ENCODE data around the gene PDZD7. TPM values are rescaled to one million over a fixed set of nuclear protein-coding genes. Genes with fewer than 3 reads are reported as not detected.

The PDZD7 gene
- total RNA-seq, 2 experiments from 2014 or later = 1.7 to 3.1 TPM

- CTCF ChIA-PET = interaction anchor here (0.5 to 3.7 kb wide), 11 partner anchors 8 to 507 kb away, joined by 3 to 36 read pairs (median 5); partner anchors contain the start of genes HIF1AN, PDZD7 and SFXN3
Measured at GRCh38 chr10:101042667-101043362, 11.9 kb upstream of the PDZD7 start.

GRCh38 chr10:101042118-101042517, 11.2 kb upstream of the PDZD7 start:
- peak overlapping the region; percentile 76 for H3K27ac Mint-ChIP-seq
- Histone ChIP-seq H3K9me3 (ENCODE audit: control insufficient read depth in 1 of 2, insufficient read depth in 1 of 2, low read length in 2 of 2) (no peaks in the 10 kb centered on the region), H3K27ac (ENCODE audit: low read depth in 1 of 2, low read length in 2 of 2) (no peak overlapping the region), H3K4me3 (ENCODE audit: low read length) (no peak overlapping the region), H3K27me3 (ENCODE audit: control insufficient read depth in 1 of 2, insufficient read depth in 2 of 2, low read length in 2 of 2) (peaks cover 5 to 8% of the 10 kb centered on the region in 2 experiments), H3K36me3 (ENCODE audit: insufficient read depth, low read length) (peaks cover 32% of the 10 kb centered on the region), H3K4me1 (ENCODE audit: insufficient read depth, low read length) (peaks cover 24% of the 10 kb centered on the region)
- DNase-seq (no peak), ATAC-seq (ENCODE audit: poor library complexity) (no peak)
- H3K36me3 Mint-ChIP-seq (ENCODE audit: low read depth) = peaks cover 30% of the 10 kb centered on the region
- H3K4me3 Mint-ChIP-seq = peak overlapping the region; percentile 95
- peaks cover 26% of the 10 kb centered on the region for H3K4me1 Mint-ChIP-seq (ENCODE audit: low read depth)
- intact Hi-C loops (cut with DNase I, micrococcal nuclease) = loop anchor here (2.0 to 10.0 kb wide), 4 partner anchors 19 to 1703 kb away; partner anchors contain the start of genes BLOC1S2 (in 1 of the 2), KAZALD1 (in 1 of the 2) and WBP1L (in 1 of the 2)
- CTCF ChIA-PET = interaction anchor here (0.8 to 3.7 kb wide), 12 partner anchors 9 to 506 kb away, joined by 3 to 36 read pairs (median 8); partner anchors contain the start of genes HIF1AN, KAZALD1, PDZD7 and SFXN3
- H3K9me3 Mint-ChIP-seq = no peaks in the 10 kb centered on the region
- peaks cover 14% of the 10 kb centered on the region for H3K27me3 Mint-ChIP-seq
- no peak for TF ChIP-seq CTCF (IDR thresholded peaks at IDR 0.05)
- POLR2A ChIA-PET = interaction anchor here (1.0 to 4.9 kb wide), 9 partner anchors 8 to 80 kb away, joined by 3 to 48 read pairs (median 5); partner anchors contain the start of genes KAZALD1, PDZD7 and SFXN3

More at GRCh38 chr10:101042667-101043362, 11.9 kb upstream of the PDZD7 start:
- Mint-ChIP-seq H3K9me3 (no peaks in the 10 kb centered on the region), H3K4me3 (peak overlapping the region; percentile 95), H3K27ac (peak overlapping the region; percentile 76), H3K27me3 (peaks cover 17% of the 10 kb centered on the region), H3K36me3 (ENCODE audit: low read depth) (peaks cover 24% of the 10 kb centered on the region), H3K4me1 (ENCODE audit: low read depth) (peaks cover 26% of the 10 kb centered on the region)
- H3K36me3 ChIP-seq (ENCODE audit: insufficient read depth, low read length) = peaks cover 25% of the 10 kb centered on the region
- peak overlapping the region in 1 of 2 donors; percentile 39 for H3K27ac ChIP-seq (ENCODE audit: low read depth in 1 of 2, low read length in 2 of 2)
- H3K4me1 ChIP-seq (ENCODE audit: insufficient read depth, low read length) = peaks cover 24% of the 10 kb centered on the region
- H3K4me3 ChIP-seq (ENCODE audit: low read length) = peak overlapping the region; percentile 66
- intact Hi-C loops (cut with DNase I, micrococcal nuclease) = loop anchor here (2.0 to 10.0 kb wide), 4 partner anchors 18 to 1702 kb away; partner anchors contain the start of genes BLOC1S2 (in 1 of the 2), KAZALD1 (in 1 of the 2) and WBP1L (in 1 of the 2)
- TF ChIP-seq CTCF (IDR thresholded peaks at IDR 0.05) = no peak
- peak; percentile 74 for ATAC-seq (ENCODE audit: poor library complexity)
- peaks cover 0 to under 1% of the 10 kb centered on the region in 2 experiments for H3K9me3 ChIP-seq (ENCODE audit: control insufficient read depth in 1 of 2, insufficient read depth in 1 of 2, low read length in 2 of 2)
- POLR2A ChIA-PET = interaction anchor here (0.6 to 4.9 kb wide), 10 partner anchors 11 to 79 kb away, joined by 3 to 48 read pairs (median 4); partner anchors contain the start of genes KAZALD1, PDZD7 and SFXN3
- peaks cover 10 to 15% of the 10 kb centered on the region in 2 experiments for H3K27me3 ChIP-seq (ENCODE audit: control insufficient read depth in 1 of 2, insufficient read depth in 2 of 2, low read length in 2 of 2)
- peak; percentile 58 to 93 (median 77) for DNase-seq

- Mint-ChIP-seq H3K4me3 (peak overlapping the region; percentile 9), H3K4me1 (ENCODE audit: low read depth) (peaks cover 26% of the 10 kb centered on the region), H3K36me3 (ENCODE audit: low read depth) (peaks cover 37% of the 10 kb centered on the region), H3K27me3 (peaks cover 5% of the 10 kb centered on the region), H3K9me3 (no peaks in the 10 kb centered on the region), H3K27ac (no peak overlapping the region)
- ATAC-seq (ENCODE audit: poor library complexity) (peak; percentile 90), DNase-seq (peak; percentile 55 to 88 (median 67))
- TF ChIP-seq CTCF (IDR thresholded peaks at IDR 0.05) = peak; percentile 89
- POLR2A ChIA-PET = interaction anchor here (1.3 to 4.9 kb wide), 3 partner anchors 9 to 25 kb away, joined by 4 to 48 read pairs (median 24); partner anchors contain the start of genes PDZD7 and SFXN3
- H3K27ac ChIP-seq (ENCODE audit: low read depth in 1 of 2, low read length in 2 of 2) = no peak overlapping the region
- CTCF ChIA-PET = interaction anchor here (0.7 to 3.7 kb wide), 15 partner anchors 9 to 754 kb away, joined by 3 to 36 read pairs (median 6); partner anchors contain the start of genes KAZALD1, PDZD7 and SFXN3
- H3K36me3 ChIP-seq (ENCODE audit: insufficient read depth, low read length) = peaks cover 40% of the 10 kb centered on the region
- H3K4me3 ChIP-seq (ENCODE audit: low read length) = no peak overlapping the region
- intact Hi-C loops (cut with DNase I, micrococcal nuclease) = loop anchor here (1.0 to 10.0 kb wide), 4 partner anchors 27 to 1703 kb away; partner anchors contain the start of genes BLOC1S2 (in 1 of the 2) and WBP1L (in 1 of the 2)
- H3K9me3 ChIP-seq (ENCODE audit: control insufficient read depth in 1 of 2, insufficient read depth in 1 of 2, low read length in 2 of 2) = no peaks in the 10 kb centered on the region
- H3K4me1 ChIP-seq (ENCODE audit: insufficient read depth, low read length) = peaks cover 24% of the 10 kb centered on the region
- no peaks in the 10 kb centered on the region for H3K27me3 ChIP-seq (ENCODE audit: control insufficient read depth in 1 of 2, insufficient read depth in 2 of 2, low read length in 2 of 2)
Measured at GRCh38 chr10:101041252-101041761, 10.4 kb upstream of the PDZD7 start.

Data from CD4-positive, alpha-beta T cell (primary cell).